ENCODE measurements around the gene AKR1C8. TPM values are rescaled to one million over a fixed set of nuclear protein-coding genes. Genes with fewer than 3 reads are reported as not detected.
"Not testable (repeated sequence)": the region's sequence is repeated elsewhere in the genome, so short reads cannot be mapped to it uniquely, and the experiment has no call there.

The AKR1C8 gene
- total and polyA plus RNA-seq, 2 donors (not counting 1 experiment from before 2014, with no cell fraction given): not detected

DNA sequence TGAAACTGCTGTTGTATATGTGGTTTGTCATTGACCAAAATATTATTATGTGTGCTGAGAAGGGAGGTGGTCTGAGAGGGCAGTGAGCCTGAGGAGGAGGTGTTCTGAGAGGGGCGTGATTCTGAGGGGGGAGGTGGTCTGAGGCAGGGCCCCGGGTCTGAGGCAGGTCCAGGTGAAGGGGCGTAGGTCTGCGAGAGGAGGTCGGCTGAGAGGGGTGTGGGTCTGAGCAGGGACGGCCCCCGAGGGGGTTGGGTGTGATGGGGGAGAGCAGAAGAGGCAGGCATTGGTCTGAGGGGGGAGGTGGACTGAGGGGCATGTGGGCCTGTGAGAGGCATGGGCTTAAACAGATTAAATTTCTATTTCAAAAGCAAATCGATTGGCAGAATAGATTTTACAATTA is 44.1 kb upstream of the AKR1C8 start:
- Histone ChIP-seq H3K79me2 (ENCODE audit: control insufficient read depth, insufficient read depth, low read length) (no peaks in the 10 kb centered on the region), H3K4me1 (ENCODE audit: control insufficient read depth, extremely low read depth, insufficient read depth, low read length) (no peaks in the 10 kb centered on the region), H3K27me3 (ENCODE audit: control insufficient read depth, insufficient read depth, low read length) (no peaks in the 10 kb centered on the region), H3K4me3 (replicated peaks in 1 of 4; ENCODE audit: control extremely low read depth in 1 of 4, insufficient read depth in 1 of 4, low read depth in 3 of 4, low read length in 4 of 4) (no peak overlapping the region), H3K4me2 (ENCODE audit: extremely low read depth, insufficient read depth, low read length) (no peak overlapping the region), H4K20me1 (ENCODE audit: control insufficient read depth, extremely low read depth, insufficient read depth, low read length) (no peaks in the 10 kb centered on the region), H2AFZ (ENCODE audit: low read length) (no peak overlapping the region), H3K9ac (ENCODE audit: insufficient read depth, low read length) (no peak overlapping the region), H3K36me3 (ENCODE audit: control insufficient read depth, insufficient read depth, low read length) (no peaks in the 10 kb centered on the region), H3K27ac (ENCODE audit: insufficient read depth, low read length) (no peak overlapping the region), H3K9me3 (ENCODE audit: control insufficient read depth, insufficient read depth, low read depth, low read length) (no peaks in the 10 kb centered on the region)
- DNase-seq (ENCODE audit: low read depth in 2 of 2): no peak
- TF ChIP-seq EZH2 (IDR thresholded peaks at IDR 0.05; ENCODE audit: low read length, missing control alignments): no peak
- TF ChIP-seq, protein P1, sequence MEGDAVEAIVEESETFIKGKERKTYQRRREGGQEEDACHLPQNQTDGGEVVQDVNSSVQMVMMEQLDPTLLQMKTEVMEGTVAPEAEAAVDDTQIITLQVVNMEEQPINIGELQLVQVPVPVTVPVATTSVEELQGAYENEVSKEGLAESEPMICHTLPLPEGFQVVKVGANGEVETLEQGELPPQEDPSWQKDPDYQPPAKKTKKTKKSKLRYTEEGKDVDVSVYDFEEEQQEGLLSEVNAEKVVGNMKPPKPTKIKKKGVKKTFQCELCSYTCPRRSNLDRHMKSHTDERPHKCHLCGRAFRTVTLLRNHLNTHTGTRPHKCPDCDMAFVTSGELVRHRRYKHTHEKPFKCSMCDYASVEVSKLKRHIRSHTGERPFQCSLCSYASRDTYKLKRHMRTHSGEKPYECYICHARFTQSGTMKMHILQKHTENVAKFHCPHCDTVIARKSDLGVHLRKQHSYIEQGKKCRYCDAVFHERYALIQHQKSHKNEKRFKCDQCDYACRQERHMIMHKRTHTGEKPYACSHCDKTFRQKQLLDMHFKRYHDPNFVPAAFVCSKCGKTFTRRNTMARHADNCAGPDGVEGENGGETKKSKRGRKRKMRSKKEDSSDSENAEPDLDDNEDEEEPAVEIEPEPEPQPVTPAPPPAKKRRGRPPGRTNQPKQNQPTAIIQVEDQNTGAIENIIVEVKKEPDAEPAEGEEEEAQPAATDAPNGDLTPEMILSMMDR (conservative IDR thresholded peaks at IDR 0.05 in 1 of 2, IDR thresholded peaks at IDR 0.05 in 1 of 2; ENCODE audit: low read depth in 1 of 2, low read length in 2 of 2): no peak

DNA sequence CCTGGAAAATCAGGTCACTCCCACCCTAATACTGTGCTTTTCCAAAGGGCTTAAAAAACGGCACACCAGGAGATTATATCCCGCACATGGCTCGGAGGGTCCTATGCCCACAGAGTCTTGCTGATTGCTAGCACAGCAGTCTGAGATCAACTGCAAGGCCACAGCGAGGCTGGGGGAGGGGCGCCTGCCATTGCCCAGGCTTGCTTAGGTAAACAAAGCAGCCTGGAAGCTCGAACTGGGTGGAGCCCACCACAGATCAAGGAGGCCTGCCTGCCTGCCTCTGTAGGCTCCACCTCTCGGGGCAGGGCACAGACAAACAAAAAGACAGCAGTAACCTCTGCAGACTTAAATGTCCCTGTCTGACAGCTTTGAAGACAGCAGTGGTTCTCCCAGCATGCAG is 38.0 kb upstream of the AKR1C8 start:
- H3K4me3 ChIP-seq (replicated peaks in 1 of 4; ENCODE audit: control extremely low read depth in 1 of 4, insufficient read depth in 1 of 4, low read depth in 3 of 4, low read length in 4 of 4); H3K9ac ChIP-seq (ENCODE audit: insufficient read depth, low read length); H3K4me1 ChIP-seq (ENCODE audit: control insufficient read depth, extremely low read depth, insufficient read depth, low read length); H3K27ac ChIP-seq (ENCODE audit: insufficient read depth, low read length); H2AFZ ChIP-seq (ENCODE audit: low read length); H3K9me3 ChIP-seq (ENCODE audit: control insufficient read depth, insufficient read depth, low read depth, low read length); H3K36me3 ChIP-seq (ENCODE audit: control insufficient read depth, insufficient read depth, low read length); DNase-seq (ENCODE audit: low read depth in 2 of 2); H3K4me2 ChIP-seq (ENCODE audit: extremely low read depth, insufficient read depth, low read length); H4K20me1 ChIP-seq (ENCODE audit: control insufficient read depth, extremely low read depth, insufficient read depth, low read length); H3K79me2 ChIP-seq (ENCODE audit: control insufficient read depth, insufficient read depth, low read length); H3K27me3 ChIP-seq (ENCODE audit: control insufficient read depth, insufficient read depth, low read length): not testable (repeated sequence)

DNA sequence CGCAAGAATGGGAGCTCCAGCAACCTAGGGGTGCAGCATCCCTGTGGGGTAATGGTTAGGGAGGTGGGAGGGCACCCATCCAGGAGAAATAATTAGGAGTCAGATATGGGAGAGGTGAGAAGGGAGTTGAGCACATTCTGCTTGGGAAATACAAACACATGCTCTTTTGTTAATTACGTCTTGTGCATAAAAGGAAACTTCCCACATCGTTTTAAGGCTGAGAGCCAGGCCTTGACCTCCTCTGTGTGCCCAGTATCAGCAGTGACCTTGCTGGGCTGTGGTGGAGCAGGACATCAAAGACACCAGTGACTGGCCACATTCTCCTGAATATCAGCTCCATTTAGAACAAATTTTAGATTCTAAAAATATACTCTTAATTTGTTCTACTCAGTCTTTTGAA is 34.3 kb upstream of the AKR1C8 start:
- Histone ChIP-seq H3K9me3 (ENCODE audit: control insufficient read depth, insufficient read depth, low read depth, low read length) (no peaks in the 10 kb centered on the region), H3K4me2 (ENCODE audit: extremely low read depth, insufficient read depth, low read length) (no peak overlapping the region), H3K4me1 (ENCODE audit: control insufficient read depth, extremely low read depth, insufficient read depth, low read length) (no peaks in the 10 kb centered on the region), H3K4me3 (replicated peaks in 1 of 4; ENCODE audit: control extremely low read depth in 1 of 4, insufficient read depth in 1 of 4, low read depth in 3 of 4, low read length in 4 of 4) (no peak overlapping the region), H3K36me3 (ENCODE audit: control insufficient read depth, insufficient read depth, low read length) (no peaks in the 10 kb centered on the region), H2AFZ (ENCODE audit: low read length) (no peak overlapping the region), H3K27me3 (ENCODE audit: control insufficient read depth, insufficient read depth, low read length) (no peaks in the 10 kb centered on the region), H3K79me2 (ENCODE audit: control insufficient read depth, insufficient read depth, low read length) (no peaks in the 10 kb centered on the region), H4K20me1 (ENCODE audit: control insufficient read depth, extremely low read depth, insufficient read depth, low read length) (no peaks in the 10 kb centered on the region), H3K27ac (ENCODE audit: insufficient read depth, low read length) (no peak overlapping the region), H3K9ac (ENCODE audit: insufficient read depth, low read length) (no peak overlapping the region)
- no peak for DNase-seq (ENCODE audit: low read depth in 2 of 2)
- TF ChIP-seq EZH2 (IDR thresholded peaks at IDR 0.05; ENCODE audit: low read length, missing control alignments): no peak
- TF ChIP-seq, protein P1 (conservative IDR thresholded peaks at IDR 0.05 in 1 of 2, IDR thresholded peaks at IDR 0.05 in 1 of 2; ENCODE audit: low read depth in 1 of 2, low read length in 2 of 2): no peak

Measured in fibroblast of lung (primary cell).